Jurkat, Clone E6-1 (cell line): ENCODE data around the gene NCAM2.

Source experiments
- DNase-seq: peaks from one replicate; pipeline ENCODE4 v3.0.0-alpha.2; 2011; ENCODE audit warnings: low read depth, low spot score
- H3K4me3 ChIP-seq: 2 replicates; pipeline ENCODE4 v1.5.1; 2011; ENCODE audit warnings: mild to moderate bottlenecking, low read length, control low read depth, moderate library complexity

NCAM2 gene

DNA sequence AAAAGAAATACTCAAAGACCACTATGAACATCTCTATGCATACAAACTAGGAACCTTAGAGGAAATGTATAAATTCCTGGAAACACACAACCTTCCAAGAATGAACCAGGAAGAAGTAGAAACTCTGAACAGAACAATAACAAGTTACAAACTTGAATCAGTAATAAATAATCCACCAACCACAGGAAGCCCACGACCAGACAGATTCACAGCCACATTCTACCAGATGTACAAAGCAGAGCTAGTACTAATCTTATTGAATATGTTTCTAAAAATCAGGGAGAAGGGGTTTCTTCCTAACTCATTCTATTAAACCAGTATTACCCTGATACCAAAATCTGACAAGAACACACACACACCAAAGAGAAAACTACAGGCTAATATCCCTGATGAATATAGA is 263.8 kb downstream of the NCAM2 start:
- no peak overlapping the region for H3K4me3 ChIP-seq

GRCh38 chr21:21268061-21268471 is 269.9 kb downstream of the NCAM2 start:
- DNase-seq = no peak
- H3K4me3 ChIP-seq = no peak overlapping the region

More for the DNA sequence above, 263.8 kb downstream of the NCAM2 start:
- no peak for DNase-seq

DNA sequence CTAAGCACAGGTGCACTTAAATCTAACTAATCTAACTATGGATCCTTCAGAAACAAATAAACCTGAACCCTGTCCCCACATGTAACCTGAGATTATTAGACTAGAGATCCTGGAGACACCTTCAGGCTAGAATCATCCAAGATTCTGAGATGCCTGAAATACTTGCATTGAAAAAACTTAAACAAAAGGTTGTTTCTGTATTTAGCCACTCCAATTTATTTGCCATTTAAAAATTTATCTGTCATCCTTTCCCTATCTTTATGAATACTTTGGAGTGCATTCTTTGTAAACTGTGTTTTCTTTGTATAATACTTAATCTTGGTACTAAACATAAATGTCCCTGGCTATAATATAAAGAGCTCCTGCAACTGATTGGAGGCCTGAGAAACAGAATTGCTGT is 270.7 kb downstream of the NCAM2 start:
- no peak for DNase-seq

GRCh38 chr21:21279193-21279901 is 281.1 kb downstream of the NCAM2 start:
- no peak for DNase-seq
- H3K4me3 ChIP-seq = no peak overlapping the region

More for the DNA sequence above, 270.7 kb downstream of the NCAM2 start:
- H3K4me3 ChIP-seq = no peak overlapping the region

GRCh38 chr21:21283810-21284209 is 285.6 kb downstream of the NCAM2 start:
- no peak overlapping the region for H3K4me3 ChIP-seq
- no peak for DNase-seq

GRCh38 chr21:21286170-21286798 is 288.1 kb downstream of the NCAM2 start:
- DNase-seq = no peak
- H3K4me3 ChIP-seq = no peak overlapping the region

- H3K4me3 ChIP-seq = no peak overlapping the region
- DNase-seq = no peak
Observed at GRCh38 chr21:21290751-21291150, 292.5 kb downstream of the NCAM2 start.

DNA sequence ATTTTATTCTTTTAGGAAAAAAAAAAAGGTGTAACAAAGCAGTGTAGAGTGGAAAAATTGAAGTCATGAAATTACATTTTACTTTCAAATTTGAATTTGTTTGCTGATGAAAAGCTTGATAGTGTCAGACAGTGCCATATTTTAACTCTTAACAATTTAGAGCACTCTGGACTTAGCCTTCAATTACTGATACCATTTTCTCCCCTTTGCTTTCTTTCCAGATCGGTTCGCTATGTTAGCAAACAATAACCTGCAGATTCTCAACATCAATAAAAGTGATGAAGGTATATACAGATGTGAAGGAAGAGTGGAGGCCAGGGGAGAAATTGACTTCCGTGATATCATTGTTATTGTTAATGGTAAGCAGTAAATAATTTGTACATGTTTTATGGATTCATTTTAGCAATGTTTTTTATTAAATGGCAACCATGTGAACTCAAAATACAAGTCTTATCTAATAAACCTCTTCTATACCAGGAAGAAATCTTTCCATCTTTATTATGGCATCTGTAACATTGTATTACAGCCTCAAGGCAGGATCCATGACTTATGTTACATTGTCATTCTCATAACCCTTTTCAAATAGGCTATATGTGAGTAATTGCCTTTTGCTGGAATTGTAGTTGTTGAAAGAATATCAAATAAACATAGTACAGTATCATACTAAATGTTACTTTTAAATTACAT is 293.8 kb downstream of the NCAM2 start:
- no peak overlapping the region for H3K4me3 ChIP-seq
- DNase-seq = no peak

GRCh38 chr21:21295303-21295702 is 297.1 kb downstream of the NCAM2 start:
- H3K4me3 ChIP-seq = no peak overlapping the region
- DNase-seq = peak; percentile 3

DNA sequence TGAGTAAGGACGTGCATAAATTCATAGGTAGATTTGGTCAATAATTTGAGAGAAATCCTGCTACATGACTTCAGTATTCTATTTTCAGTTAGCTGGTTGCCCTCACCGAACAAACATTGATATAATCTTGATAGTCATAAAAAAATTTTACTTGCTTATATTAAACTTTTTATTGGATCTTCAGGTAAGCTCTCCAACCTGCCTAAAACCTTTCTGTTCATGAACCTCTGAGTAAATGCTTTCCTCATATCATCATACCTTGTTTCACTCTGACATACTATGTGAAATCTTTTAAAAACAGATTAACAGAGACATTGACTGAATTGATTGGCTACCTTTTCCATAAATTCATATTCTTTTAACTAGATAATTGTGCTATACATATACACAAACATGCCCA is 299.0 kb downstream of the NCAM2 start:
- DNase-seq = no peak
- no peak overlapping the region for H3K4me3 ChIP-seq

GRCh38 chr21:21301013-21301412 is 302.8 kb downstream of the NCAM2 start:
- H3K4me3 ChIP-seq = no peak overlapping the region
- no peak for DNase-seq

DNA sequence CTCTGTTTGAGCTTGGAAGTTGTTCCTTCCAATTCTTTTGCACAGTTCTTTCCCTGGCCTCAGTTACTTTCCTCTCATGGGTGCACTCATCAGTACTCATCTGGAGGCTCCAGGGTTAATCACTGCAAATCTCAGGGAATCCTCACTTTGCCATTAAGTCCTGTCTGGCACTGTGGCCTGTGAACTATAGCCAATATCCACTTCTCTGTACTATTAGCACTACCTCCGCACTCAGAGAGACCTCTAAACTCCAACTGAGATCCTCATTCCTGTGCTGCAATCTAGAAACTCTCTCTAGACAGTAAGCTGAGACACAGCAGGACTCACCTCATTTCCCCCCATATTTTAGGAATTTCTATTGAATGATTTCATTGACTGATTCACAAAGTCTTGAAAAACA is 311.3 kb downstream of the NCAM2 start:
- DNase-seq = no peak
- H3K4me3 ChIP-seq = no peak overlapping the region

DNA sequence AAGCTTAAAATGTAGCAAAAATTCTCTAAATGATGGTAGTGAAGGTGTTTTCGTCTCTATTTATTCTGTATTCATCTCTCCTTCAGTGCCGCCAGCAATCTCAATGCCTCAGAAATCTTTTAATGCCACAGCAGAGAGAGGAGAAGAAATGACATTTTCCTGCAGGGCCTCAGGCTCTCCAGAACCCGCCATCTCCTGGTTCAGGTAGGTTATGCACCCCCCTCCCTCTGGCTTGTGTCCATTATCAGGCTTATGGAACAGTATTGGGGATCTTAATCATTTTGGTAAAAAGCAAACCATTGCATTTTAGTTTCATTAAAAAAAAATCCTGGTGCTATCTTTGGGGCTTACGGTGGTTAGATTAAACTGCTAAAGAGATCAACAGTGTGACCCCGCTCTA is 326.1 kb downstream of the NCAM2 start:
- no peak for DNase-seq
- H3K4me3 ChIP-seq = no peak overlapping the region

DNA sequence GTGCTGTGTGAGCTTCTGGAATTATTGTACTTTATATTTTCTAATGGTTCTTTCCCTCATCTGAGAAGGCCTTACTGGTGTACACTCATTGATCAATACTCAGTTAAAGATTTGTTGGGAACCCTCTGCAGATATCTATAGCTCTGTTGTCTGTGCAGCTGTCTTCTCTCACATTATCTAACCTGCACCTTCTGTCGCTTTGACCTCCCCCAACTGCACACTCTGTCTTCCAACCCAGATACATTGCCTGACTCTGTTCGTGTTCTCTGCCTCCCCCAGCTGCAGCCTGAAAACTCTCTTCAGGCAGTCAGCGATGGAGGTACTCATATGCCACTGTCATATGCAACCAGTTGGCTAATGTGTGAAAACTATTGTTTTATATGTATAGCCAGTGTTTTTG is 334.3 kb downstream of the NCAM2 start:
- no peak for DNase-seq
- no peak overlapping the region for H3K4me3 ChIP-seq

DNA sequence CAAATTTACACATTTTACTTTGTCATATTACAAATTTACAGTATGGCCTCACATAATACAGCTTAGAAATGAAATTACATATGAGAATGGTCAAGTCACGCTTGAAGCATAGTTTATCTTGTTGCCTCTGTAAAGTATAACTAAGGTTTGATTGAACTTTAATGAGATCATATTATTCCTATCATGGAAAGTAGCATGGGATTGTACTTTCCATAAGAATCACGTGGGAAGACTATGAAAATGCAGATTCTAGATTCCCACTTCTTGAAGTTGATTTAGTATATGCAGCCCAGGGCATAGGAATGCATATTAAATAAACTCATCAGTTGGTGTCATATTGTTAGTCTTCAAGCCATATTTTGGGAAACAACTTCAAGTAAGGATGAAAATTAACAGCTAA is 342.8 kb downstream of the NCAM2 start:
- H3K4me3 ChIP-seq = no peak overlapping the region
- DNase-seq = no peak

- no peak for DNase-seq
- H3K4me3 ChIP-seq = no peak overlapping the region
Observed at GRCh38 chr21:21345296-21345695, 347.1 kb downstream of the NCAM2 start.

DNA sequence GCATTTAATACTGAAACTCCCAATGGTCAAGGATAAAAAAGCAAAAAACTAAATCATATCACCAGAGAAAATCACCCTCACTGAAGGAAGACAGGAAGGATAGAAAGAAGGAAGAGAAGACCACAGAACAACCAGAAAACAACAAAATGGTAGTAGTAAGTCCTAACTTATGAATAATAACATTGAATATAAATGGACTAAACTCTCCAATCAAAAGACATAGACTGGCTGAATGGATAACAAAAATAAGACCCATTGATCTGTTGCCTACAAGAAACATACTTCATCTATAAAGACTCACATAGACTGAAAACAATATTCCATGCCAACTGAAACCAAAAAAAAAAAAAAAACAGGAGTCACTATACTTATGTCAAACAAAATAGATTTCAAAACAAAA is 347.7 kb downstream of the NCAM2 start:
- no peak overlapping the region for H3K4me3 ChIP-seq
- no peak for DNase-seq

DNA sequence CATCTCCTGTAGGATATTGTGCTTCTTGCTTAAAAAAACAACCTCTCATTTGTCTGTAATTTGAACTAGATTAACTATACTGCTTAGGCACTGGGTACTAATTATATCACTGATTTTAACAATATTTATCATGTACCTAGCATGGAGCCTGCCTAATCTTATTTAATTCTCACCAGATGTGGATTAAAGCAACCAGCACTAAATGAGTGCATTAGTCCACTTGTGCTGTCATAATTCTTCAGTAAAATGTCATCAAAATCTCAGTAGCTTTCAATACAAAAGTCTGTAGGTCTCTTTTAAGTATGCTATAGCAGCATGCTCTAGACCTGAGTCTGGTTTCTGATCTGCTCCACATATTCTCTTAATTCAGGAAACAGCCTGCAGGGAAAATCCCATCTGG is 368.1 kb downstream of the NCAM2 start:
- no peak overlapping the region for H3K4me3 ChIP-seq
- DNase-seq = no peak

- no peak for DNase-seq
Observed at GRCh38 chr21:21367583-21367982, 369.4 kb downstream of the NCAM2 start.

GRCh38 chr21:21373969-21374368 is 375.8 kb downstream of the NCAM2 start:
- no peak for DNase-seq
- no peak overlapping the region for H3K4me3 ChIP-seq

More at GRCh38 chr21:21367583-21367982, 369.4 kb downstream of the NCAM2 start:
- H3K4me3 ChIP-seq = no peak overlapping the region
